ENCODE measurements around the gene NUP58.
"Not testable (repeated sequence)": the region's sequence is repeated elsewhere in the genome, so short reads cannot be mapped to it uniquely, and the experiment has no call there.

Gene NUP58

DNA sequence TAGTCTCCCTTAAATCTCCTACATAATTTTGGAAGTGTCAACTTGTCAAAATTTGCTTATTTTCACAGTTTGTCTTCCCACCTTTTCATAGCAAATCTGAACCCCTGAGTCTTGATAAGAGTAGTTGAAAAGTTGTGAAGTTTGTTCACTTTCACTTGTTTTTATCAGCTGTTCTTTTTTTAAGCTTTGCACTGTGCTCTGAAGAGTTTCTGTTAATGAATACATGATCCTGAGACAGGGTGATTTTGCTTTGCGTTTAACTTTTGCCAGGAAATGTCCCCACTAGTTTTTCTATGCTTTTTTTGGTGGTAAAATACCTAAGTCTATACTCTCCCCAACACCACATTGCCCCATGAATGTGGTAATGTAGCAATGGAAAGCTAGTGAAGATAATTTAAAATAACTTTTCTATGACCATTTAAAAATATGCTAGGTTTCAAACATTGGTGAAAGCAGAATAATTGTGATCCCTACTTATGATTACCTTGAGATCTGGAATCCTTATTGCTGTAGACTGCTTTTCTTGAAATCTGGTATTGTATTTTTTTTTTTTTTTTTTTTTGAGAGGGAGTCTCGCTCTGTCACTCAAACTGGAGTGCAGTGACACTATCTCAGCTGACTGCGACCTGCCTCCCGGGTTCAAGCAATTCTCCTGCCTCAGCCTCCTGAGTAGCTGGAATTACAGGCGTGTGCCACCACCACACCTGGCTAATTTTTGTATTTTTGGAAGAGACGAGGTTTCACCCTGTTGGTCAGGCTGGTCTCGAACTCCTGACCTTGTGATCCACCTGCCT lies 5.4 kb downstream of the NUP58 start:
- DNase-seq: no peak

DNA sequence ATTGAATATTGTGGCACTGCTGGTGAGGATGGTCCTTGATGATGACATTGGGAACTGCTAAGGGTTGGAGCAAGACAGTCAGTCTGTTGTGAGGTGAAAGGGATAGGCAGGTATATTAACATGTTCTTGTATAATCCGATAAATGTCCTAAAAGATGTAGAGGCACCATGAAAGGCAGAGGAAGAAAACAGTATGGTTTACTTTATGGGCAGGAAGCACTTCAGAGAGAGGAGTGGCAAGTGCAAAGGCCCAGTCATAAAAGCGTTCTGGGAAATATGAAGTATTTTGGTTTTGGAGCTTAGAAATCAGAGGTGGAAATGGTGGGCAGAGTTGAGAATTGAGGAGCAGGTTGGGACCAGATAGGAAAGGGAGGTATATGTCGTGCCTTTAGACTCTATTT lies 9.5 kb downstream of the NUP58 start:
- no peak for DNase-seq

DNA sequence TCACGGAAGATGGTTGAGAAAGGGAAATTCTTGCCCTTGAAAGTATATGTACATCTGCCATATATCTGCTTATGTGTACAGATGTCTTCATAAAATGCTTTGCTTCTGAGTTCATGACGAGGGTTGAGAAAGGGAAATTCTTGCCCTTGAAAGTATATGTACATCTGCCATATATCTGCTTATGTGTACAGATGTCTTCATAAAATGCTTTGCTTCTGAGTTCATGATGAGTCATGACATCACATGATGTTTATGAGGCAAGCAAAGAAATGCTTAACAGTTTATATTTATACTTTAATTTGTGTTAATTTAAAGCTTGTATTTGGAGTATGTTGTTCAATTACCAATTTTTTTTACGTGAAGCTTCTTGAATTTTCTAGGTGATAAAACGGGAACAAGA lies 17.5 kb downstream of the NUP58 start:
- not testable (repeated sequence) for DNase-seq

DNA sequence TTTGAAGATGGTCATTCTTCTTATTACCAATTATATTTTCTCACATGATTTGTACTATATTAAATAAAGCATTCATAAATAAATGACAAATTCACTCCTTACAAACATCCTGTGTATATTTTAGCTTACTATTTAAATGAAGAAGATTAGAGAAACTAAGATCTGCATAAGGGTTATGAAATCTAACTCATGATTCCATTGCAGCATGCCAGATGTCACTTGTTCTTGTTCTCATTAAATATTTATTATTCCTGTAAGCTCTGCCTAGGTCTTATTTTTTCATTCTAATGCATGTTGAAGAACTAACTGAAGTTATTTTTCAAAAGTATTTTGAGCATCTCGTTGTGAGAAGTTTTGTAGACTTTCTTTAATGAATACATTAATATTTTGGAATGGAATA lies 18.3 kb downstream of the NUP58 start:
- DNase-seq: no peak

DNA sequence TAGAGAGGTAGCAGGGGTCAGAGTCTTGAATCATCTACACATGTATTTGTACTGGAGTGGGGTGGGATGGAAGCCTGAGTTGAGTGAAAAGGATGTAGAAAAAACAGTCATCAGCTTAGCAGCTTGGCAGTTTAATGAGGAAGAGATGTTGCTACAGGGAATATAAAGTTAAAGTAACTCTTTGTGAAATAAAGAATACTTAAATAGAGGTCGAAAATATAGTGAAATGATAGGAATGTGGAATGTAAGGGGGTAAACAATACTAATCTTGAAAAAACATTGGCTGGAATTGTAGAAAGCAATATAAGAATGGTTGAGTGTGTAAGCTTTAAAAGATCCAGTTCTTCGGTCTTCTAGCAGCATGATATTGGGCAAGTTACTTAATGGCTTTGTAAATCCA lies 22.7 kb downstream of the NUP58 start:
- DNase-seq: no peak

DNA sequence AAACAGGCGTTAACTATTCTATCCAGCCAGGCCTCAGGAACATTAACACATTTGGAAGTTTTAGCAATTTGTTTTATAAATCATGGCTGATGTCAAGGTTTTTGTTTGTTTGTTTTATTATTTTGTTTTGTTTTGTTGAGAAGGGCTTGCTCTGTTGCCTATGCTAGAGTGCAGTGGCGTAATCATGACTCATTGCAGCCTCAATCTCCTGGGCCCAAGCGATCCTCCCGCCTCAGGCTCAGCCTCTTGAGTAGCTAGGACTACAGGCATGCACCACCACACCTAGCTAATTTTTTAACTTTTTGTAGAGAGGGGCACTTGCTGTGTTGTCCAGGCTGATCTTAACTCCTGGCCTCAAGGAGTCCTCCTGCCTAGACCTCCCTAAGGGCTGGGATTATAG lies 28.3 kb downstream of the NUP58 start:
- DNase-seq: no peak

DNA sequence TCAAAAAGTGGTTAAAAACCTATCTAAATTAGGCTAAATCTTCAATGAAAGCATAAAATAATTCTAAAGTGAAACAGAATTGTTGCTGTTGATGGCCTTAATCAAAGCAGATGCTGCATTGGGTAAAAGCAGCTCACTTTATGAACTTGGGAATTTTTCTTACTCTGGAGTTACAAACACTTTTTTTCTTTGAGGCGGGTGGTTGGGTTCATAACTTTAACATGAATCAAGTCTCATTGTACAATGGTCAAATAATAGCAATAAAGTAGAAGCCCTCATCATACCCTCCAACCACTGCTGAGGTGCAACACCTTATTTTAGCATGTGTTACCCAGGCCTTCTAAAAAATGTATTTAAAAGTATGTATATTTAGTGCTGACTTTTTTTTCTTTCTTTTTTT lies 29.1 kb downstream of the NUP58 start:
- DNase-seq: no peak

DNA sequence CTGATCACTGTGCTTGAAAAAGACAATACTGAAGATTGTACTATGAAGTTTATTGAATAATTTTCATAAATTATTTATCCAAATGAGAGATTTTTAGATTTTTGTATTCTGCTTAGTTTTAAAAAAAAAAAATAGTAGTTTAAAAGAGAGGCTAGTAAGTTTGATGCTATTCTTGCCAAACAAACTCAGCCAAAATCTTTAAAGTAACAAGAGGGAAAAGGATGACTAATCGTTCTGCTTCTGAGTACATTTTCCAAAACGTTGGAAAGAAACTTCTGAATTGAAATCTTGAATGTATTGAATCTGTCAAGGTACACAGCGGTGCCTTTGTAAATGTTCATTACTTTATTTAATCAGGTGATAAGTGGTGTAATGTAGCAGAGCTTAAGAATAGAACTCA lies 34.4 kb downstream of the NUP58 start:
- DNase-seq: no peak

DNA sequence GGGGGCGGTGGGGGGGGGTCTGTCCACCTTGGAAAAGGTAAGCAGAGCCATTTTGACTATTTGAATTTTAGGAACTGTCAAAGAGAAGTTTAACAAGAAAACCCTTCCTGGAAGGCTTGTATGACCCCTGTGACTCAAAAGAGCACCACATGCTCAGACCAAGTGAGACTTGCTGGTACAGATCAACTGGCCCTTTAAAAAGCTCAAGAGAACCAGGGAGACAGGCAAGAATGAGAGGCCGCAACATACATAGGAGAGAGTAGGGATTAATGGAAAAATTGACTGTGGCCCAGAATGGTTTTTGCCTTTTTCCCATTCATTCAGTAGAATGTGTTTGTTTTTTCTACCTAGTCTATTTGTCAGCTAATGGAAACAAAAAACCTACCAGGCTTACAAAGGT lies 44.2 kb downstream of the NUP58 start:
- no peak for DNase-seq

DNA sequence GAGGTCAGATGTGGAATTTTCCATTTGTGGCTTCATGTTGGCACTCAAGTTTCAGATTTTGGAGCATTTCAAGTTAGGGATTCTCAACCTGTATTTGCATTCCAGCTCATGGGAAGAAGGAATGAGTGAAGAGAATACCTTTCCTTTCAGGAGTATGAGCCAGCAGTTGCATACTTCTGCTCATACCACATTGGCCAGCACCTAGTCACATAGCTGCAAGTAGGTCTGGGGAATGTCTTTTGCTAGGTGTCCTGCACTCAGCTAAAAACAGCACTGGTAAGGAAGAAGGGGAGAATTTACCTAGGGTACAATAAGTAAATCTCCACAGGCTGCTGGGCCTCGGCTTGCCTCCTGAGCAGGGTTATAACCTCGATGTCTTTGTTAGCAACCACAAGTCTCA lies 45.7 kb downstream of the NUP58 start:
- no peak for DNase-seq

DNA sequence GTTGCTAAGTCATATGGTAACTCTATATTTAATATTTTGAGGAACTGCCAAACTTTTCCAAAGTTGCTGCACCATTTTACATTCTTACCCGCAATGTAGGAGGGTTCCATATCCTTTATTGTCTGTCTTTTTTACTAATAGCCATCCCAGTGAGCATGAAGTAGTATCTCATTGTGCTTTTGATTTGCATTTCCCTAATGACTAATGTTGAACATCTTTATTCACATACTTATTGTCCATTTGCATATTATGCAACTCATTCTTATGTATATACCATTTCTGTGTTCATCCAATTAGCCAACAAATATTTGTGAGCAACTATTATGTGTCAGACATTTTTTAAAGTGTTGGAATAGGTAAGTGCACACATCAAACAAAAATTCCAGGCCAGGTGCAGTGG lies 50.0 kb downstream of the NUP58 start:
- DNase-seq: no peak

DNA sequence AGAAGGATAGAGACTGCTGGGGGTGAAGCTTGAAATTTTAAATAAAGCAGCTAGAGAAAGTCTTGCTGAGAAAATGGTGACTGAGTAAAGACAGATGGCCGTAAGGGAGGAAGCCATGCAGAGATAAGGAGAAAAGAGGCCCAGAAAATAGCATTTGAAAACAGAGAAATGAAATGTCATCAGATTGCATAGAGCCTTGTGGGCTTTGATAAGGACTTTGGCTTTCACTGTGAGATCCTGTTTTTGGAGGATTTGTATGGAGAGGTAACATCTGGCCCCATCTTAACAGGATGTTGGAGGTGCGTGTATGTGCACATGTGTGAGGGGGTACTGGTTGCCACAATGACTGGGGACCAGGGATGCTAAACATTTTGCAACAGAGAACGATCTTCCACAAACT lies 50.8 kb downstream of the NUP58 start:
- no peak for DNase-seq

DNA sequence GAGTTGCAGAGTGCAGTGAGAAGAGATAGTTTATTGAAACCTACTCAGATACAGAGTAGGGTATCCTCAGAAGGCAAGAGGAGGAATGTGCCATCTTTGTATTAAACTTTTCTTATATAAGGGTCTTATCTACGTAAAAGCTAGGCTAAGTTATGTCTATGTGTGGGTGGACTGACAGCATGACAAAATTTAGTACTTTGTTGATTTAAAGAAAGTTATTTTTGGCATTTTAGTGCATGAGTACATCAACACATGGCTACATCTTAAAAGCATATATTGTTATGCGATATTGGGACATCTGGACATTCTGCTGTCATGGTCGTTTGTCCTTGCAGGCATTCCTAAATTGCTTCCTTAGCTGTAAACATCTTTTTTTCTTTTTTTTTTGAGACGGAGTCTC lies 51.4 kb downstream of the NUP58 start:
- DNase-seq: no peak

DNA sequence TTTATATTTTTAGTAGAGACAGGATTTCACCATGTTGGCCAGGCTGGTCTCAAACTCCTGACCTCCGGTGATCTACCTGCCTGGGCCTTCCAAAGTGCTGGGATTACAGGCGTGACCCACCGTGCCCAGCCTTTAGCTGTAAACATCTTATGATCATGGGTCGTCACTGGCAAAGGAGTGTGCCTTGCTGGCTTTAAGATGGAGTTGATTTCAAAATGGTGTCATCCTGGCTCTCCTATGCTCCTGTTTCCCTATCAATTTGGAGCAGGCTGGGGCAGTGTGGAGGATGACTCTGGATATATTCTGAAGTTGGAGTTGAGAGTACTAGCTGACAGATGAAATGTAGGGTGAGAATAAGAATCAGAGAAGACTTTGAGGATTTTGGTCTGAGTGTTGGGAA lies 51.9 kb downstream of the NUP58 start:
- DNase-seq: no peak

DNA sequence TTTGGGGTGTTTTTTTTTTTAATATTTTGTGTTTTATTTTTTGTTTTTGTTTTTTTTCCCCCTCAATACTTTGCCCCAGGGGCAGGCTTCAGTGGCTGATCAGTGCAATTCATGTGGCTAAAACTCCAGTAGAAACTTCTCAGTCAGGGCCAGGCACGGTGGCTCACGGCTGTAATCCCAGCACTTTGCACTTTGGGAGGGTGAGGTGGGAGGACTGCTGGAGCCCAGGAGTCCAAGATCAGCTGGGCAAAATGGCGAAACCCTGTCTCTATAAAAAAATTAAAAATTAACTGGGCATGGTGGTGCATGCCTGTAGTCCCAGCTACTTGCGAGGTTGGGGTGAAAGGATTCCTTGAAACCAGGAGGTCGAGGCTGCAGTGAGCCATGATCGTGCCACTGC lies 53.0 kb downstream of the NUP58 start:
- DNase-seq: no peak

DNA sequence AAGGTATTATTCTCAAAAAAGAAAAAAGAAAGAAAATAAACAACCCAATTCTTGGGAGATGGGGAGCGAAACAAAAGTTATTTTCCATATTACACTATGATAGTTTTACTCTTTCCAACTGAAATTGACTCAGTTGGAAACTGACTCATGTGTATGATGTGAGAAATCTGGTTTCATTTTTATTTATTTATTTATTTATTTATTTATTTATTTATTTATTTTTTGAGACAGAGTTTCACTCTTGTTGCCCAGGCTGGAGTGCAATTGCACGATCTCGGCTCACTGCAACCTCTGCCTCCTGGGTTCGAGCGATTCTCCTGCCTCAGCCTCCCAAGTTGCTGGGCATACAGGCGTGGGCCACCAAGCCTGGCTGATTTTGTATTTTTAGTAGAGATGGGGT lies 59.0 kb downstream of the NUP58 start:
- not testable (repeated sequence) for DNase-seq

DNA sequence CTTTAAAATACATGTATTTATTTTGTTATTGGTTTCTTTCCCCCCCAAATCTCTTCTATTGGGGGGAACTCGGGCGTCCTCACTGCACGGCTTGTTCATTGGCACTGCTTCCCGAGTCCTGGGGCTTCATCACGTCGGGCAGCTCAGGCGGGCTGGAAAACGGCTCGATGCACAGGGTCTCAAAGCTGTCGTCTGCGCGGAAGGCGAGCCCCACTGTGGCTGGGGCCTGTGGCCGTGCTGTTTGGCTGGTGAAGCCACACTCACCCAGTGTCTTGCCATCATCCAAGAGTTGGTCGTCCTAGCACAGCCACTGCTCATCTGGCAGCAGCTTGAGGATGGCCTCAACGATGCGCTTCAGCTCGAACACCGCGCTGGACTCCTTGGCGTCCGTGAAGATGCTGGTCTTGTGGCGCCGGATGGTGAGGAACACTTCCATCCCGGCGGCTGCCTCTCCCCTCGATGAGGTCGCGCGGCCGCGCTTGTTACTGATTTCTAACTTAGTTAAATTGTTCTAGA lies 64.4 kb downstream of the NUP58 start:
- DNase-seq: no peak

DNA sequence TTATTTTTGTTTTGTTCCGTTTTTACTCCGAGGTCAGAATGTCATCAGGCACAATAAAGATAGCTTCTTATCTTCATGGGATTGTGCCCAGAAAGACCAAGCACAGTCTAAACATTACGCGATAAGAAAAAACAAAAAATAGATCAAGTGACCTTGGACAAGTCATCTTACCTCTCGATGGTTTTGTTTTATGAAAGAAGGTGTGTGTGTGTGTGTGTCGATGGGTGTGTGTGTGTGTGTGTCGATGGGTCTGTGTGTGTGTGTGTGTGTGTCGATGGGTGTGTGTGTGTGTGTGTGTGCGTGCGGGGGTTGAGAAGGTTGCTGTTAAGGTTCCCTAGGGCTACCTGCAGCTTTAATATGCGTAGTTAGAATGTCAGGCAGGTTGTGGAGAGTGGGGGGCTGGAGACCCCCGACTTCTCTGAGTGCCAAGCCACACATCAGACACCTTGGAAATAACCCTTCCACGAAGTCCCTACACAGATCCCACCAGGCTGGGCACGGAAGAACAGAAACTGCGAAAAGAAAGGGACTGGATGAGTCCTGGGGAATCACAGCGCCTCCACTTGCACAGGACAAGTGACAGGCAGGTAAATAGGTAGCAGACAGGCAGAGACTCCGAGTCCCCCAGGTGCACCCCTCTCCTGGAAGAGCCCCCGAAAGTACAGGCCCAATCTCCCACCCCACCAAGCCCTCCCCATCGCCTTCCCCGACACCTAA lies 69.9 kb downstream of the NUP58 start:
- DNase-seq: no peak

DNA sequence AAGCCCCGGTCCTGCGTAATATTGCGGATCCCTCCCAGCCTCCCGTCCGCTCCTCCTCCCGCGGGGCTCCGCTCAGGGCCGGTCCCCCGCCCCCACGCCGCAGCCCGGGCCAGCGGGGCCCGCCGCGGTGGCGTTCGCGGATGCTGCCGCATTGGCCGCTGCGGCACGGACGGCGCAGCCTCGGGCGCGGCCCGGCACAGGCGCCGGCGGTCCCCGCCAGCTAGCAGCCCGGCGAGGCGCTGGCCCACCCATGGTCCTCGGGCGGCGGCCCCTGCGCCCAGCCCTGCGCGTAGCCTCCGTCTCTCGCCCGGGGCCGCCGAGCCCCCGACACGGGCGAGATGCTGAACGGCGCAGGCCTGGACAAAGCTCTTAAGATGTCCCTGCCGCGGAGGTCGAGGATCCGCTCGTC lies 70.5 kb downstream of the NUP58 start, which contains the start of gene ATP8A2:
Gene ATP8A2, plus strand, starts transcription at position 100 of the 409 bp plus-strand sequence. Its CDS starts 239 bp downstream, at position 339.
- peak; percentile 3 for DNase-seq

DNA sequence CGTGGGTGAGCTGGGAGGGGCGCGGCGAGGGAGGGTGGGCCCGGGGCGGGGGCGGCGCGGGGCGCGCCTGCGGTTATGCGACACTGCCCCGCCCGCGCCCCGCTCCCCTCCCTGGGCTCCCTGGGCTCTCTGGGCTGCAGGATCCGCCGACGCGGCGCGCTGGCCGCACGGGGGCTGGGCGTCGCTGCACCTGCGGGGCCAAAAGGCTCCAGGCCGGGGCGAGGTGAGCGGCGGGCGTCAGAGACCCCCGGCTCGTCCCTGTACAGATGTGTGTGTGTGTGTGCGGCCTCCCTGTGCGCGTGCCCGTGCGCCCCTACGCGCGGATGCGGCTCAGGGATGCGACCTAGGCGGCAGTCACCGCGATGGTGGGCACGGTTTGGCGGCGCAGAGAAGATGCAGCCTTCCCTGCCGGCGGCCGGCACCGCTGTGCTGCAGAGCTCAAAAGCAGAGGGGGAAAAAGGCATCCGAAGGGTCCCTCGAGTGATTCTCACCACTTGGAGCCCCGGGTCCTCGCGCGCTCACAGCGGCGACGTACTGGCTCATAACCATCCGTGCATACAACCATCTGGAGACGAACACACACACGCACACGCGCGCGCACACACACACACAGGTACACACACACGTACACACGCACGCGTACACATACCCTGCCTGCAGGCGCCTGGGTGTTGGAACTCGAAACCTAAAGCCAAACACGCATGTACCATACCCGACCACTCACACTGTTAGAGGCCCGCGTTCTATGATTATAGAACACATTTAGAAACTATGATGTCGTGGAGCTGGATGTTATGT lies 71.1 kb downstream of the NUP58 start:
- peak; percentile 6 for DNase-seq

DNA sequence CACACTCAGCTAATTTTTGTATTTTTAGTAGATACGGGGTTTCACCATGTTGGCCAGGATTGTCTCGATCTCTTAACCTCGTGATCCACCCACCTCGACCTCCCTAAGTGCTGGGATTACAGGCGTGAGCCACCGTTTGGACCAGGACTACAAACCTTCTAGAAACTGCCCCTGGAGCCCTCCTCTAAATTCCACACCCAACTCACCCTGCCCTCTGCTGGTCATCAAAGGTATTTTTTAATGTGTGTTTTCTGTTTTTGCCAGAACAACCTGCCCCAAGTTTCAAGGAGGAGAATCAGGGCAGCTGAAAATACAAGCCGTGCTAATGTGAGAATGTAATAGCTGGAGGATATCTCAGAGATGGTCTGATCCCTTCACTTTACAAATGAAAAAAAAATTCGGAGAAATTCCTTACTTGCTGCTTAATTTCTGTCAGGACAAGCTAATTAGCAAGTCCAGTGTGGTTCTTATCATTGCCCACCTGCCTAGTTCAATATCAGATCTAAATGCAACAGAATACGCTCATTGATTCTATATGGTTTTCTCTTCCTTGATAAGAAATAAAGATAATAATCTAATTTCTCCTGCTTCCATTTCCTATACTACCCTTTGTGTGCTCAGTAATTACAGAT lies 74.4 kb downstream of the NUP58 start:
- DNase-seq: peak; percentile 20

DNA sequence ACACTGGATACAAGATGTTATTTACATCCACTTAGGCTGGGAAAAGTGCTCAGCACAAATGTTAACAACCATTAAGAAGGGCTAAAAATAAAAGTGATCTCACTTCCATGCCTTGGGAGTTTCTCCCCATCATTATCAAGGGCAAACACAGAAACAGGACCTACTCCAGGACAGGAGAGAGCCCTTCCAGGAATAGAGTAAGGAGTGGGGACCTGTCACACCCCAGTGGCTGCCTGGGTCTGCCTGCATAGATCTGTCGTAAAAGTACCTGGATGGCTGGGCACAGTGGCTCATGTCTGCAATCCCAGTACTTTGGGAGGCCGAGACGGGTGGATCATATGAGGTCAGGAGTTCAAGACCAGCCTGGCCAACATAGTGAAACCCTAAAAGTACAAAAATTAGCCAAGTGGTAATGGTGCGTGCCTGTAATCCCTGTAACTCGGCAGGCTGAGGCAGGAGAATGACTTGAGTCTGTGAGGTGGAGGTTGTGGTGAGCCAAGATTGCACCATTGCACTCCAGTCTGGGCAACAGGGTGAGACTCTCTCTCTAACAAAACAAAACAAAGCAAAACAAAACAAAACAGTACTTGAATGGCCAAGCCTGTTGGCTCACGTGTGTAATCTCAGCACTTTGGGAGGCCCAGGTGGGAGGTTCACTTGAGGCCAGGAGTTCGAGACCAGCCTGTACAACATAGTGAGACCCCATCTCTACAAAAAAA lies 76.0 kb downstream of the NUP58 start:
- DNase-seq: no peak
